HFFc6 (cell line): ENCODE measurements around the gene TDO2. TPM values are rescaled to one million over a fixed set of nuclear protein-coding genes. Genes with fewer than 3 reads are reported as not detected.
A peak's percentile ranks its signal among the peaks of the same experiment; 100 is the strongest.

Experiments used
- DNase-seq: peaks from one replicate; pipeline ENCODE4 v3.0.0-alpha.2; 2018
- H3K27ac Mint-ChIP-seq: 2 replicates; pipeline ENCODE4 v1.8.0; 2020; ENCODE audit warnings: mild to moderate bottlenecking, mixed read lengths
- H3K27me3 Mint-ChIP-seq: 2 replicates; pipeline ENCODE4 v1.8.0; 2021; ENCODE audit warnings: mild to moderate bottlenecking, moderate library complexity, mixed read lengths; ENCODE audit not compliant: insufficient read depth
- H3K36me3 Mint-ChIP-seq: 2 replicates; pipeline ENCODE4 v1.8.0; 2021; ENCODE audit warnings: low read depth, mixed read lengths
- H3K4me1 Mint-ChIP-seq: 2 replicates; pipeline ENCODE4 v1.8.0; 2020; ENCODE audit warnings: low read depth, mixed read lengths
- H3K4me3 Mint-ChIP-seq: 2 replicates; pipeline ENCODE4 v1.8.0; 2020; ENCODE audit warnings: mild to moderate bottlenecking, moderate library complexity, mixed read lengths
- H3K9me3 Mint-ChIP-seq: 2 replicates; pipeline ENCODE4 v1.8.0; 2020; ENCODE audit warnings: mild to moderate bottlenecking, mixed read lengths
- CTCF ChIP-seq: fragments of 200-600 bp; sonication (generic); IDR thresholded peaks from 2 replicates; pipeline ENCODE4 v1.5.0; 2021; ENCODE audit warnings: antibody characterized with exemption, mild to moderate bottlenecking
- total RNA-seq, 6 experiments: library from RNA; stranded (reverse); fragmentation: NEBNext Ultra II Directional; extraction: Animal tissue kit (Norgen Biotek cat#: 25700); gene quantifications; 2 replicates in 1 of 6; 3 replicates in 5 of 6; pipeline ENCODE4 v1.2.3, GENCODE V29; 2021

Gene TDO2
- total RNA-seq, 6 experiments from 2014 or later, result 0.33 TPM; not detected in 5

GRCh38 chr4:155954118-155954685 lies 50.7 kb downstream of the TDO2 start:
- Mint-ChIP-seq H3K4me3 (peak overlapping the region; percentile 96), H3K9me3 (no peaks in the 10 kb centered on the region), H3K4me1 (peaks cover 33% of the 10 kb centered on the region), H3K36me3 (no peaks in the 10 kb centered on the region), H3K27me3 (no peaks in the 10 kb centered on the region; the same call in 1 of the 2 replicates), H3K27ac (peak overlapping the region; percentile 99)
- TF ChIP-seq CTCF, result no peak
- no peak for DNase-seq

- Mint-ChIP-seq H3K27ac (no peak overlapping the region; the same call in 1 of the 2 replicates), H3K4me3 (no peak overlapping the region)
Measured at GRCh38 chr4:155954939-155955338, 51.4 kb downstream of the TDO2 start.

GRCh38 chr4:155956461-155956860 lies 53.0 kb downstream of the TDO2 start:
- H3K4me1 Mint-ChIP-seq, result peaks cover 33% of the 10 kb centered on the region
- no peak for TF ChIP-seq CTCF
- H3K36me3 Mint-ChIP-seq, result no peaks in the 10 kb centered on the region
- H3K9me3 Mint-ChIP-seq, result no peaks in the 10 kb centered on the region
- H3K27me3 Mint-ChIP-seq, result no peaks in the 10 kb centered on the region; the same call in 1 of the 2 replicates
- H3K4me3 Mint-ChIP-seq, result no peak overlapping the region
- DNase-seq, result no peak
- H3K27ac Mint-ChIP-seq, result no peak overlapping the region

More at GRCh38 chr4:155954939-155955338, 51.4 kb downstream of the TDO2 start:
- DNase-seq, result no peak
- Mint-ChIP-seq H3K27me3 (no peaks in the 10 kb centered on the region; the same call in 1 of the 2 replicates), H3K36me3 (no peaks in the 10 kb centered on the region), H3K9me3 (no peaks in the 10 kb centered on the region), H3K4me1 (peaks cover 33% of the 10 kb centered on the region)
- TF ChIP-seq CTCF, result no peak

- peaks cover 10% of the 10 kb centered on the region for H3K4me1 Mint-ChIP-seq
- no peak for DNase-seq
- TF ChIP-seq CTCF, result no peak
- no peaks in the 10 kb centered on the region for H3K9me3 Mint-ChIP-seq
- H3K4me3 Mint-ChIP-seq, result no peak overlapping the region
- no peaks in the 10 kb centered on the region for H3K36me3 Mint-ChIP-seq
- H3K27me3 Mint-ChIP-seq, result no peaks in the 10 kb centered on the region; the same call in 1 of the 2 replicates
- H3K27ac Mint-ChIP-seq, result no peak overlapping the region
Measured at GRCh38 chr4:155959417-155959816, 55.9 kb downstream of the TDO2 start.

GRCh38 chr4:155960522-155960921 lies 57.0 kb downstream of the TDO2 start:
- no peak overlapping the region for H3K27ac Mint-ChIP-seq
- H3K9me3 Mint-ChIP-seq, result no peaks in the 10 kb centered on the region
- no peaks in the 10 kb centered on the region; the same call in 1 of the 2 replicates for H3K27me3 Mint-ChIP-seq
- no peak overlapping the region for H3K4me3 Mint-ChIP-seq
- no peaks in the 10 kb centered on the region for H3K36me3 Mint-ChIP-seq
- H3K4me1 Mint-ChIP-seq, result peaks cover 5% of the 10 kb centered on the region; the same call in 1 of the 2 replicates
- no peak for TF ChIP-seq CTCF
- no peak for DNase-seq
